ENCODE measurements around the gene SMIM5. TPM values are rescaled to one million over a fixed set of nuclear protein-coding genes. Genes with fewer than 3 reads are reported as not detected.

SMIM5 gene
- total and polyA plus RNA-seq, 8 donors = 0.55 to 15.3 (median 0.86) TPM

- intact Hi-C loops (cut with DNase I) = no loop called here
- WGBS, 2 donors = 57% methylated on average over 4 of the region's 4 CpGs
- no peak for TF ChIP-seq CTCF (IDR thresholded peaks at IDR 0.05)
- FAIRE-seq (no peak), DNase-seq (no peak), ATAC-seq (no peak)
- H3K27ac ChIP-seq = no peak overlapping the region
- H3K36me3 ChIP-seq = peaks cover 3 to 35% (median 14%) of the 10 kb centered on the region in 3 donors
- no peaks in the 10 kb centered on the region for H3K27me3 ChIP-seq
- no peaks in the 10 kb centered on the region for H3K9me3 ChIP-seq
- H3K4me3 ChIP-seq = peak overlapping the region in 2 of 4 donors; percentile 76 to 88
- peaks cover 0 to 20% (median 14%) of the 10 kb centered on the region in 3 donors for H3K4me1 ChIP-seq
Observed at GRCh38 chr17:75668489-75668888, 35.3 kb downstream of the SMIM5 start.

- Histone ChIP-seq H3K4me1 (peaks cover 0 to 20% (median 13%) of the 10 kb centered on the region in 3 donors), H3K9me3 (no peaks in the 10 kb centered on the region), H3K4me3 (no peak overlapping the region), H3K27ac (no peak overlapping the region), H3K27me3 (no peaks in the 10 kb centered on the region), H3K36me3 (peaks cover 3 to 36% (median 14%) of the 10 kb centered on the region in 3 donors)
- 64 to 66% methylated on average over 5 of the region's 5 CpGs for WGBS, 2 donors
- no peak for FAIRE-seq
- intact Hi-C loops (cut with DNase I) = loop anchor here in 2 of 3 donors (5.0 to 10.0 kb wide), 2 partner anchors 74 to 81 kb away; no protein-coding TSS in a partner anchor
- TF ChIP-seq CTCF (IDR thresholded peaks at IDR 0.05) = no peak
- DNase-seq = no peak
- ATAC-seq = no peak
Observed at GRCh38 chr17:75670868-75671267, 37.6 kb downstream of the SMIM5 start.

GRCh38 chr17:75672011-75672410, 38.8 kb downstream of the SMIM5 start:
- no peaks in the 10 kb centered on the region for H3K27me3 ChIP-seq
- H3K9me3 ChIP-seq = no peaks in the 10 kb centered on the region
- intact Hi-C loops (cut with DNase I) = loop anchor here (2.0 to 10.0 kb wide), 3 partner anchors 73 to 80 kb away; no protein-coding TSS in a partner anchor
- peaks cover 0 to 14% (median 6%) of the 10 kb centered on the region in 3 donors for H3K4me1 ChIP-seq
- no peak for TF ChIP-seq CTCF (IDR thresholded peaks at IDR 0.05)
- DNase-seq (no peak), FAIRE-seq (no peak), ATAC-seq (no peak)
- 93 to 97% methylated on average over 5 of the region's 5 CpGs for WGBS, 2 donors
- no peak overlapping the region for H3K27ac ChIP-seq
- peaks cover 3 to 36% (median 14%) of the 10 kb centered on the region in 3 donors for H3K36me3 ChIP-seq
- no peak overlapping the region for H3K4me3 ChIP-seq

GRCh38 chr17:75673487-75673886, 40.3 kb downstream of the SMIM5 start:
- Histone ChIP-seq H3K4me3 (no peak overlapping the region), H3K36me3 (peaks cover 3 to 36% (median 14%) of the 10 kb centered on the region in 3 donors), H3K27ac (no peak overlapping the region), H3K9me3 (no peaks in the 10 kb centered on the region), H3K27me3 (no peaks in the 10 kb centered on the region), H3K4me1 (peaks cover 0 to 6% (median 0%) of the 10 kb centered on the region in 3 donors)
- WGBS, 2 donors = 82 to 85% methylated on average over 4 of the region's 4 CpGs
- peak in 1 of 6 donors; percentile 11 for DNase-seq
- no peak for ATAC-seq
- TF ChIP-seq CTCF (IDR thresholded peaks at IDR 0.05) = no peak
- no peak for FAIRE-seq
- intact Hi-C loops (cut with DNase I) = loop anchor here (2.0 to 10.0 kb wide), 3 partner anchors 71 to 79 kb away; no protein-coding TSS in a partner anchor

- Histone ChIP-seq H3K27me3 (no peaks in the 10 kb centered on the region), H3K27ac (no peak overlapping the region), H3K4me3 (no peak overlapping the region), H3K9me3 (no peaks in the 10 kb centered on the region), H3K4me1 (no peaks in the 10 kb centered on the region), H3K36me3 (peaks cover 0 to 21% (median 14%) of the 10 kb centered on the region in 3 donors)
- no peak for ATAC-seq
- no peak for DNase-seq
- no peak for TF ChIP-seq CTCF (IDR thresholded peaks at IDR 0.05)
- 77 to 79% methylated on average over 3 of the region's 3 CpGs for WGBS, 2 donors
- no peak for FAIRE-seq
- intact Hi-C loops (cut with DNase I) = loop anchor here in 1 of 3 donors (10.0 kb wide), 1 partner anchor 68 kb away; no protein-coding TSS in a partner anchor
Observed at GRCh38 chr17:75676461-75676860, 43.2 kb downstream of the SMIM5 start.

All from pancreas (tissue), 10 donors.